Trophoblast cell (in vitro differentiated cells and primary cell): ENCODE measurements around the gene SACS.
"Not testable (repeated sequence)": the region's sequence is repeated elsewhere in the genome, so short reads cannot be mapped to it uniquely, and the experiment has no call there.

Experiments used
- DNase-seq, 2 donors: peaks; one replicate each; pipeline ENCODE4 v3.0.0-alpha.2; 2016
- H2AFZ ChIP-seq: 2 replicates; pipeline ENCODE4 v1.6.1; 2013; ENCODE audit warnings: low read length, moderate library complexity, mild to moderate bottlenecking; ENCODE audit not compliant: insufficient read depth, poor library complexity
- H2AK5ac ChIP-seq: 2 replicates; pipeline ENCODE4 v1.6.1; 2013; ENCODE audit warnings: mild to moderate bottlenecking, low read length
- H2BK120ac ChIP-seq: 2 replicates; pipeline ENCODE4 v1.6.1; 2013; ENCODE audit warnings: low read length, mild to moderate bottlenecking, moderate library complexity; ENCODE audit not compliant: insufficient read depth, poor library complexity
- H2BK12ac ChIP-seq: 2 replicates; pipeline ENCODE4 v1.6.1; 2013; ENCODE audit warnings: mild to moderate bottlenecking, low read length, moderate library complexity
- H2BK5ac ChIP-seq: 2 replicates; pipeline ENCODE4 v1.6.1; 2013; ENCODE audit warnings: low read length, low read depth, moderate library complexity, mild to moderate bottlenecking; ENCODE audit not compliant: poor library complexity
- H3K14ac ChIP-seq: 2 replicates; pipeline ENCODE4 v1.6.1; 2013; ENCODE audit warnings: mild to moderate bottlenecking, low read length
- H3K18ac ChIP-seq: 2 replicates; pipeline ENCODE4 v1.6.1; 2013; ENCODE audit warnings: mild to moderate bottlenecking, low read length
- H3K23ac ChIP-seq: 2 replicates; pipeline ENCODE4 v1.6.1; 2013; ENCODE audit warnings: low read length
- H3K27ac ChIP-seq: 2 replicates; pipeline ENCODE4 v1.5.1; 2013; ENCODE audit warnings: low read depth, mild to moderate bottlenecking, inconsistent platforms, low read length, moderate library complexity
- H3K27me3 ChIP-seq: 2 replicates; pipeline ENCODE4 v1.6.1; 2013; ENCODE audit warnings: inconsistent platforms, mild to moderate bottlenecking, low read length, moderate library complexity; ENCODE audit not compliant: insufficient read depth
- H3K36me3 ChIP-seq, 2 experiments: 1 replicate in 1 of 2; 2 replicates in 1 of 2; pipeline ENCODE4 v1.6.1; 2013; ENCODE audit warnings: low read length in 2 of 2, mild to moderate bottlenecking in 2 of 2, moderate library complexity in 1 of 2; ENCODE audit not compliant: insufficient read depth in 2 of 2, control insufficient read depth in 1 of 2
- H3K4ac ChIP-seq: 2 replicates; pipeline ENCODE4 v1.6.1; 2013; ENCODE audit warnings: low read depth, mild to moderate bottlenecking, low read length, moderate library complexity
- H3K4me1 ChIP-seq, 2 experiments: 1 replicate in 1 of 2; 2 replicates in 1 of 2; pipeline ENCODE4 v1.6.1; 2013; ENCODE audit warnings: low read length in 2 of 2, mild to moderate bottlenecking in 2 of 2, moderate library complexity in 1 of 2; ENCODE audit not compliant: insufficient read depth in 2 of 2, control insufficient read depth in 1 of 2
- H3K4me2 ChIP-seq: 2 replicates; pipeline ENCODE4 v1.6.1; 2013; ENCODE audit warnings: inconsistent platforms, mild to moderate bottlenecking, low read length, moderate library complexity
- H3K4me3 ChIP-seq: 2 replicates; pipeline ENCODE4 v1.5.1; 2013; ENCODE audit warnings: mild to moderate bottlenecking, low read depth, low read length, inconsistent platforms
- H3K79me1 ChIP-seq: one replicate; pipeline ENCODE4 v1.6.1; 2013; ENCODE audit warnings: low read length
- H3K79me2 ChIP-seq: 2 replicates; pipeline ENCODE4 v1.6.1; 2013; ENCODE audit warnings: low read length, mild to moderate bottlenecking; ENCODE audit not compliant: control insufficient read depth, insufficient read depth, poor library complexity
- H3K9ac ChIP-seq: 2 replicates; pipeline ENCODE4 v1.6.1; 2013; ENCODE audit warnings: mild to moderate bottlenecking, low read length
- H3K9me3 ChIP-seq: 2 replicates; pipeline ENCODE4 v1.6.1; 2013; ENCODE audit warnings: low read depth, mild to moderate bottlenecking, control low read depth, inconsistent platforms, low read length; ENCODE audit not compliant: insufficient read depth
- H4K12ac ChIP-seq: 2 replicates; pipeline ENCODE4 v1.6.1; 2013; ENCODE audit warnings: low read depth, mild to moderate bottlenecking, low read length, moderate library complexity
- H4K8ac ChIP-seq: 2 replicates; pipeline ENCODE4 v1.6.1; 2013; ENCODE audit warnings: low read depth, mild to moderate bottlenecking, low read length, moderate library complexity
- H4K91ac ChIP-seq: one replicate; pipeline ENCODE4 v1.6.1; 2013; ENCODE audit warnings: low read depth, mild to moderate bottlenecking, low read length, moderate library complexity
- WGBS: extraction: QIAGEN DNeasy Blood & Tissue Kit; methylation state at CpG from one replicate; pipeline ENCODE4 v1.1.7; 2013; ENCODE audit warnings: missing lambda C conversion rate; ENCODE audit not compliant: insufficient read length, insufficient coverage; ENCODE audit errors: extremely low coverage; 5-methylcytosine and 5-hydroxymethylcytosine counted together

Gene SACS

GRCh38 chr13:23408026-23408425 is 25.5 kb downstream of the SACS start:
- H4K12ac ChIP-seq = no peak overlapping the region
- H3K4me1 ChIP-seq = no peaks in the 10 kb centered on the region
- H3K79me2 ChIP-seq = no peaks in the 10 kb centered on the region
- H2BK5ac ChIP-seq = no peak overlapping the region
- no peaks in the 10 kb centered on the region for H3K79me1 ChIP-seq
- H2BK120ac ChIP-seq = no peak overlapping the region
- H3K14ac ChIP-seq = no peak overlapping the region
- no peak overlapping the region for H3K4me3 ChIP-seq
- H4K8ac ChIP-seq = no peak overlapping the region
- H2BK12ac ChIP-seq = no peak overlapping the region
- H3K36me3 ChIP-seq = no peaks in the 10 kb centered on the region
- WGBS = no CpG with 5 or more reads among the region's 5 CpGs
- H2AK5ac ChIP-seq = no peak overlapping the region
- H3K18ac ChIP-seq = no peak overlapping the region
- H3K9ac ChIP-seq = no peak overlapping the region
- no peak overlapping the region for H4K91ac ChIP-seq
- no peak overlapping the region for H3K4ac ChIP-seq
- H2AFZ ChIP-seq = no peak overlapping the region
- DNase-seq = no peak
- H3K23ac ChIP-seq = no peak overlapping the region
- H3K9me3 ChIP-seq = no peaks in the 10 kb centered on the region
- H3K4me2 ChIP-seq = no peak overlapping the region
- H3K27me3 ChIP-seq = no peaks in the 10 kb centered on the region
- H3K27ac ChIP-seq = no peak overlapping the region

- not testable (repeated sequence) for H2BK12ac ChIP-seq, H2AFZ ChIP-seq, H3K36me3 ChIP-seq, H3K27me3 ChIP-seq, H3K4me1 ChIP-seq, H4K91ac ChIP-seq, H3K18ac ChIP-seq, DNase-seq, H3K79me2 ChIP-seq, H2BK120ac ChIP-seq, H4K12ac ChIP-seq, H3K27ac ChIP-seq, H3K4ac ChIP-seq, H3K9ac ChIP-seq, H2AK5ac ChIP-seq, H4K8ac ChIP-seq, H2BK5ac ChIP-seq, H3K4me3 ChIP-seq, H3K4me2 ChIP-seq, H3K14ac ChIP-seq, H3K79me1 ChIP-seq, H3K9me3 ChIP-seq, H3K23ac ChIP-seq
- no CpG with 5 or more reads among the region's 2 CpGs for whole genome bisulfite sequencing
These were observed 32.3 kb downstream of the SACS start for GRCh38 chr13:23401156-23401555.

- no peak for DNase-seq
- Histone ChIP-seq H4K12ac (no peak overlapping the region), H2AK5ac (no peak overlapping the region), H4K91ac (no peak overlapping the region), H3K4ac (no peak overlapping the region), H3K27me3 (no peaks in the 10 kb centered on the region), H3K18ac (no peak overlapping the region), H3K27ac (no peak overlapping the region), H3K4me1 (no peaks in the 10 kb centered on the region), H3K23ac (no peak overlapping the region), H3K4me3 (no peak overlapping the region), H2BK5ac (no peak overlapping the region), H3K14ac (no peak overlapping the region), H2BK120ac (no peak overlapping the region), H3K9ac (no peak overlapping the region), H3K9me3 (peaks cover 3% of the 10 kb centered on the region), H3K36me3 (no peaks in the 10 kb centered on the region), H4K8ac (no peak overlapping the region), H3K79me2 (no peaks in the 10 kb centered on the region), H3K79me1 (no peaks in the 10 kb centered on the region), H2AFZ (no peak overlapping the region), H3K4me2 (no peak overlapping the region), H2BK12ac (no peak overlapping the region)
- no CpG with 5 or more reads among the region's 6 CpGs for WGBS
These were observed 34.2 kb downstream of the SACS start for GRCh38 chr13:23399347-23399746.

DNA sequence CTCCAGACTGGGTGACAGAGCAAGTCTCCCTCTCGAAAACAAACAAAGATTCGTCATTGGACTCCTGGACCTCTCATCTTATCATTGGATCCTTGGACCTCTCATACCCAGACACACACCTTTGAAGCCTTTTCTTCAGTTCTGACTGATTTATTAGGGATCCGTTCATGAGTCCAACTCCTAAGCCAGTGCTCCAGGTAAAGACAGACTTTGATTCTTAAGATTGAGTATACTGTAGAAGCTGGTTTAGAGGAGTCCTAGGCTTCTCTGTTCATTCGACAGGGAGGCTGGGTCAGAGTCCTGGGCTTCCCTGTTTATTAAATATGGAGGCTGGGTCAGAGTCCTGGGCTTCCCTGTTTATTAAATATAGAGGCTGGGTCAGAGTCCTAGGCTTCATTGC is 38.7 kb downstream of the SACS start:
- Histone ChIP-seq H4K12ac (no peak overlapping the region), H2BK120ac (no peak overlapping the region), H2BK5ac (no peak overlapping the region), H3K27ac (no peak overlapping the region), H3K9me3 (peaks cover 4% of the 10 kb centered on the region), H3K4ac (no peak overlapping the region), H2AK5ac (no peak overlapping the region), H3K23ac (no peak overlapping the region), H3K4me2 (no peak overlapping the region), H3K79me2 (no peaks in the 10 kb centered on the region), H3K4me3 (no peak overlapping the region), H3K9ac (no peak overlapping the region), H3K36me3 (no peaks in the 10 kb centered on the region), H3K79me1 (no peaks in the 10 kb centered on the region), H3K18ac (no peak overlapping the region), H4K8ac (no peak overlapping the region), H3K27me3 (no peaks in the 10 kb centered on the region), H2BK12ac (no peak overlapping the region), H4K91ac (no peak overlapping the region), H3K4me1 (no peaks in the 10 kb centered on the region), H3K14ac (no peak overlapping the region), H2AFZ (no peak overlapping the region)
- no CpG with 5 or more reads among the region's 4 CpGs for WGBS
- no peak for DNase-seq
